GF-D8 (cell line): ENCODE results near the gene CD300A.
"Not testable (repeated sequence)": the region's sequence is repeated elsewhere in the genome, so short reads cannot be mapped to it uniquely, and the experiment has no call there.

Experiments
- DNase-seq: peaks from one replicate; lab custom pipeline; 2025; lab: John Stamatoyannopoulos, UW

CD300A gene

GRCh38 chr17:74478420-74479100, 12.1 kb downstream of the CD300A start:
- peak; percentile 35 for DNase-seq

GRCh38 chr17:74480290-74480689, 13.9 kb downstream of the CD300A start:
- no peak for DNase-seq

GRCh38 chr17:74481621-74482020, 15.2 kb downstream of the CD300A start:
- no peak for DNase-seq

- no peak for DNase-seq
Measured at GRCh38 chr17:74484066-74484465, 17.6 kb downstream of the CD300A start.

GRCh38 chr17:74485022-74485743, 18.7 kb downstream of the CD300A start:
- no peak for DNase-seq

- no peak for DNase-seq
Measured at GRCh38 chr17:74485841-74486240, 19.4 kb downstream of the CD300A start.

GRCh38 chr17:74488276-74488675, 21.8 kb downstream of the CD300A start:
- DNase-seq: not testable (repeated sequence)

- DNase-seq: no peak
Measured at GRCh38 chr17:74490716-74491115, 24.3 kb downstream of the CD300A start.

GRCh38 chr17:74491626-74492025, 25.2 kb downstream of the CD300A start:
- DNase-seq: peak; percentile 12

GRCh38 chr17:74493331-74493833, 26.9 kb downstream of the CD300A start:
- peak; percentile 4 for DNase-seq

GRCh38 chr17:74497471-74497870, 31.0 kb downstream of the CD300A start:
- no peak for DNase-seq

- DNase-seq: no peak
Measured at GRCh38 chr17:74499992-74500391, 33.6 kb downstream of the CD300A start.

GRCh38 chr17:74502861-74503260, 36.4 kb downstream of the CD300A start:
- no peak for DNase-seq

- DNase-seq: not testable (repeated sequence)
Measured at GRCh38 chr17:74503949-74504348, 37.5 kb downstream of the CD300A start.

GRCh38 chr17:74508156-74508555, 41.7 kb downstream of the CD300A start:
- DNase-seq: no peak

GRCh38 chr17:74512036-74512435, 45.6 kb downstream of the CD300A start:
- DNase-seq: no peak

- DNase-seq: peak; percentile 62
Measured at GRCh38 chr17:74512624-74513091, 46.2 kb downstream of the CD300A start.

GRCh38 chr17:74513987-74514631, 47.7 kb downstream of the CD300A start:
- DNase-seq: peak; percentile 82

- DNase-seq: peak; percentile 77
Measured at GRCh38 chr17:74514632-74515334, 48.3 kb downstream of the CD300A start.

GRCh38 chr17:74515941-74516340, 49.5 kb downstream of the CD300A start:
- no peak for DNase-seq

- DNase-seq: no peak
Measured at GRCh38 chr17:74516561-74517328, 50.3 kb downstream of the CD300A start.
